ENCODE results near the gene GARS1. TPM values are rescaled to one million over a fixed set of nuclear protein-coding genes. Genes with fewer than 3 reads are reported as not detected.

GARS1 gene
- total and polyA plus RNA-seq, 7 donors, result 38.3 to 109 (median 50.1) TPM

DNA sequence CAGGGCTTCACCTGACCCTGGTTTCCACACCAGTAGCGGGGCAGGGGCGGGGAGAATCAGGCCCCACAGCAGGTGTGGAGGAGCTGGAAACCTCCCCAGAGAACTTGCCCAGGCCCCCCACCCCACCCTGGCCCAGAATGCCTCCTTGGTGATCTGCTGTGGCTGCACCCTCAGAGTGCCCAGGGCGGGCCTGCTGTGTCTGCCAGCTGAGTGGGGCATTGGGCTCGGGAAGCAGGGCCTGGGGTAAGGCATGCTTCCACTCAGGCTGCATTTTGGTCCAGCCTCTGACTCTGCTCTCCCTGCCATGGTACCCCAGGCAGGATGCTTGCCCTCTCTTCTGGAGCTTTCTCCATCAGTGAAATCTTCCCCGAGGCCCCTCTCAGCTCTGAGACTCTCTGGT, 88.6 kb downstream of the GARS1 start:
- intact Hi-C loops (cut with DNase I), result no loop called here
- Histone ChIP-seq H3K9me3 (no peaks in the 10 kb centered on the region), H3K27me3 (peaks cover 15 to 66% (median 28%) of the 10 kb centered on the region in 3 donors), H3K27ac (no peak overlapping the region), H3K36me3 (no peaks in the 10 kb centered on the region), H3K4me1 (peaks cover 0 to 19% (median 16%) of the 10 kb centered on the region in 4 donors), H3K4me3 (no peak overlapping the region)
- TF ChIP-seq POLR2A (IDR thresholded peaks at IDR 0.05) (no peak), EP300 (IDR thresholded peaks at IDR 0.05) (no peak), POLR2AphosphoS5 (IDR thresholded peaks at IDR 0.05) (no peak)
- TF ChIP-seq, protein P1, sequence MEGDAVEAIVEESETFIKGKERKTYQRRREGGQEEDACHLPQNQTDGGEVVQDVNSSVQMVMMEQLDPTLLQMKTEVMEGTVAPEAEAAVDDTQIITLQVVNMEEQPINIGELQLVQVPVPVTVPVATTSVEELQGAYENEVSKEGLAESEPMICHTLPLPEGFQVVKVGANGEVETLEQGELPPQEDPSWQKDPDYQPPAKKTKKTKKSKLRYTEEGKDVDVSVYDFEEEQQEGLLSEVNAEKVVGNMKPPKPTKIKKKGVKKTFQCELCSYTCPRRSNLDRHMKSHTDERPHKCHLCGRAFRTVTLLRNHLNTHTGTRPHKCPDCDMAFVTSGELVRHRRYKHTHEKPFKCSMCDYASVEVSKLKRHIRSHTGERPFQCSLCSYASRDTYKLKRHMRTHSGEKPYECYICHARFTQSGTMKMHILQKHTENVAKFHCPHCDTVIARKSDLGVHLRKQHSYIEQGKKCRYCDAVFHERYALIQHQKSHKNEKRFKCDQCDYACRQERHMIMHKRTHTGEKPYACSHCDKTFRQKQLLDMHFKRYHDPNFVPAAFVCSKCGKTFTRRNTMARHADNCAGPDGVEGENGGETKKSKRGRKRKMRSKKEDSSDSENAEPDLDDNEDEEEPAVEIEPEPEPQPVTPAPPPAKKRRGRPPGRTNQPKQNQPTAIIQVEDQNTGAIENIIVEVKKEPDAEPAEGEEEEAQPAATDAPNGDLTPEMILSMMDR (IDR thresholded peaks at IDR 0.05), result no peak
- no peak for DNase-seq
- 79 to 90% methylated on average over 5 of the region's 5 CpGs for WGBS, 2 donors

Other genes with a start within 250 kb of the GARS1 start
- 10 to 100 TPM in 2 of 4 donors, 1 to 10 TPM in 2; 5.9 to 17.5 (median 9.3) TPM for gene NOD1, start 116.1 kb upstream of the GARS1 start, total RNA-seq
- gene NOD1, start 116.1 kb upstream of the GARS1 start, polyA plus RNA-seq, result 10 to 100 TPM in 1 of 3 donors, 1 to 10 TPM in 2; 3.0 to 14.1 (median 3.0) TPM
- gene GGCT, start 90.0 kb upstream of the GARS1 start, total RNA-seq, result 10 to 100 TPM; 18.8 to 40.9 (median 24.1) TPM
- 10 to 100 TPM; 64.9 to 97.3 (median 87.3) TPM for gene GGCT, start 90.0 kb upstream of the GARS1 start, polyA plus RNA-seq
- not detected for gene CRHR2, start 87.6 kb downstream of the GARS1 start, total RNA-seq
- under 1 TPM in 1 of 3 donors, not detected in 2; under 0.01 TPM for gene CRHR2, start 87.6 kb downstream of the GARS1 start, polyA plus RNA-seq
- gene INMT, start 157.3 kb downstream of the GARS1 start, total RNA-seq, result 10 to 100 TPM in 3 of 4 donors, 1 to 10 TPM in 1; 5.9 to 39.6 (median 21.9) TPM
- gene INMT, start 157.3 kb downstream of the GARS1 start, polyA plus RNA-seq, result 1 to 10 TPM; 3.7 to 9.6 (median 4.1) TPM
- gene MINDY4, start 176.5 kb downstream of the GARS1 start, total RNA-seq, result 10 to 100 TPM in 2 of 4 donors, 1 to 10 TPM in 2; 9.4 to 26.3 (median 16.0) TPM
- gene MINDY4, start 176.5 kb downstream of the GARS1 start, polyA plus RNA-seq, result 1 to 10 TPM; 1.2 to 2.3 (median 1.8) TPM

Data from sigmoid colon (tissue), 7 donors.